ENCODE data around the gene RALGAPA2.

- TF ChIP-seq CTCF (IDR thresholded peaks at IDR 0.05) (no peak), USF2 (IDR thresholded peaks at IDR 0.05) (no peak), POLR2A (IDR thresholded peaks at IDR 0.05; ENCODE audit: low read length) (no peak), MAFK (IDR thresholded peaks at IDR 0.05; ENCODE audit: partially characterized antibody) (no peak), E2F6 (IDR thresholded peaks at IDR 0.05; ENCODE audit: borderline replicate concordance, low read depth) (no peak), RCOR1 (IDR thresholded peaks at IDR 0.05; ENCODE audit: low read depth, low read length) (no peak), NR3C1 (IDR thresholded peaks at IDR 0.05) (no peak), NPAS2 (CRISPR knock-in tag; IDR thresholded peaks at IDR 0.05; ENCODE audit: borderline replicate concordance) (no peak), RAD21 (conservative IDR thresholded peaks at IDR 0.05 in 1 of 2, IDR thresholded peaks at IDR 0.05 in 1 of 2) (no peak), JUN (IDR thresholded peaks at IDR 0.05) (no peak), BCL3 (IDR thresholded peaks at IDR 0.05) (no peak), MYC (IDR thresholded peaks at IDR 0.05; ENCODE audit: borderline replicate concordance, low read length) (no peak), ESRRA (IDR thresholded peaks at IDR 0.05; ENCODE audit: borderline replicate concordance, low read length) (no peak)
Observed at GRCh38 chr20:20564279-20564678, 148.2 kb downstream of the RALGAPA2 start.
